A673 (cell line): ENCODE data around the gene LGALS3BP.

Source experiments
- EZH2 ChIP-seq: fragments of 200-600 bp; sonication (generic); IDR thresholded peaks from 2 replicates; pipeline ENCODE4 v1.6.1; 2017; ENCODE audit warnings: borderline replicate concordance, low read depth, mild to moderate bottlenecking, mixed read lengths, antibody characterized with exemption, low read length; ENCODE audit not compliant: poor library complexity, severe bottlenecking
- TF ChIP-seq, protein P1 (sequence below): fragments of 300-800, 200-600 bp; sonication (generic); conservative IDR thresholded peaks from 2 replicates; pipeline ENCODE4 v1.5.1; 2017; ENCODE audit warnings: low read depth, mild to moderate bottlenecking, antibody characterized with exemption, low read length, moderate library complexity, mixed read lengths

- TF ChIP-seq, protein P1, sequence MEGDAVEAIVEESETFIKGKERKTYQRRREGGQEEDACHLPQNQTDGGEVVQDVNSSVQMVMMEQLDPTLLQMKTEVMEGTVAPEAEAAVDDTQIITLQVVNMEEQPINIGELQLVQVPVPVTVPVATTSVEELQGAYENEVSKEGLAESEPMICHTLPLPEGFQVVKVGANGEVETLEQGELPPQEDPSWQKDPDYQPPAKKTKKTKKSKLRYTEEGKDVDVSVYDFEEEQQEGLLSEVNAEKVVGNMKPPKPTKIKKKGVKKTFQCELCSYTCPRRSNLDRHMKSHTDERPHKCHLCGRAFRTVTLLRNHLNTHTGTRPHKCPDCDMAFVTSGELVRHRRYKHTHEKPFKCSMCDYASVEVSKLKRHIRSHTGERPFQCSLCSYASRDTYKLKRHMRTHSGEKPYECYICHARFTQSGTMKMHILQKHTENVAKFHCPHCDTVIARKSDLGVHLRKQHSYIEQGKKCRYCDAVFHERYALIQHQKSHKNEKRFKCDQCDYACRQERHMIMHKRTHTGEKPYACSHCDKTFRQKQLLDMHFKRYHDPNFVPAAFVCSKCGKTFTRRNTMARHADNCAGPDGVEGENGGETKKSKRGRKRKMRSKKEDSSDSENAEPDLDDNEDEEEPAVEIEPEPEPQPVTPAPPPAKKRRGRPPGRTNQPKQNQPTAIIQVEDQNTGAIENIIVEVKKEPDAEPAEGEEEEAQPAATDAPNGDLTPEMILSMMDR: no peak
- no peak for TF ChIP-seq EZH2
Observed at GRCh38 chr17:78951967-78952551, 27.7 kb downstream of the LGALS3BP start.
